Renal cortex interstitium (tissue), 3 donors: Measurements from ENCODE around the gene BCO1. TPM values are rescaled to one million over a fixed set of nuclear protein-coding genes. Genes with fewer than 3 reads are reported as not detected.

ENCODE experiments used
- polyA plus RNA-seq, 3 donors: library from polyadenylated mRNA; unstranded; fragments of 120-200 nt; gene quantifications; one replicate each; pipeline ENCODE4 v1.2.1, GENCODE V29; 2013; ENCODE audit not compliant: insufficient read length in 3 of 3

Gene BCO1
- polyA plus RNA-seq, 3 donors = 2.3 to 3.0 (median 2.4) TPM

Other genes with a start within 250 kb of the BCO1 start
- 10 to 100 TPM; 54.9 to 76.0 (median 68.1) TPM for gene CMC2, start 231.8 kb upstream of the BCO1 start, polyA plus RNA-seq
- 10 to 100 TPM; 16.3 to 25.2 (median 24.8) TPM for gene CENPN, start 231.5 kb upstream of the BCO1 start, polyA plus RNA-seq
- gene ATMIN, start 202.8 kb upstream of the BCO1 start, polyA plus RNA-seq = 10 to 100 TPM; 42.7 to 53.5 (median 43.3) TPM
- gene C16orf46, start 161.5 kb upstream of the BCO1 start, polyA plus RNA-seq = 1 to 10 TPM; 1.5 to 1.9 (median 1.7) TPM
- gene GCSH, start 142.3 kb upstream of the BCO1 start, polyA plus RNA-seq = 100 to 1,000 TPM in 1 of 3 donors, 10 to 100 TPM in 2; 71.3 to 108 (median 88.2) TPM
- gene GAN, start 76.3 kb downstream of the BCO1 start, polyA plus RNA-seq = 1 to 10 TPM; 2.5 to 3.5 (median 2.6) TPM
- gene CMIP, start 206.1 kb downstream of the BCO1 start, polyA plus RNA-seq = 10 to 100 TPM; 41.0 to 55.1 (median 46.0) TPM